CD4-positive, alpha-beta T cell treated with Interferon alpha-2 for 1 hour (primary cell): ENCODE results near the gene FNTB.
A peak's percentile ranks its signal among the peaks of the same experiment; 100 is the strongest.
"Not testable (repeated sequence)": the region's sequence is repeated elsewhere in the genome, so short reads cannot be mapped to it uniquely, and the experiment has no call there.

Source experiments
- DNase-seq, 2 donors: peaks; one replicate each; pipeline ENCODE4 v3.0.0-alpha.2; 2020 to 2022

FNTB gene

DNA sequence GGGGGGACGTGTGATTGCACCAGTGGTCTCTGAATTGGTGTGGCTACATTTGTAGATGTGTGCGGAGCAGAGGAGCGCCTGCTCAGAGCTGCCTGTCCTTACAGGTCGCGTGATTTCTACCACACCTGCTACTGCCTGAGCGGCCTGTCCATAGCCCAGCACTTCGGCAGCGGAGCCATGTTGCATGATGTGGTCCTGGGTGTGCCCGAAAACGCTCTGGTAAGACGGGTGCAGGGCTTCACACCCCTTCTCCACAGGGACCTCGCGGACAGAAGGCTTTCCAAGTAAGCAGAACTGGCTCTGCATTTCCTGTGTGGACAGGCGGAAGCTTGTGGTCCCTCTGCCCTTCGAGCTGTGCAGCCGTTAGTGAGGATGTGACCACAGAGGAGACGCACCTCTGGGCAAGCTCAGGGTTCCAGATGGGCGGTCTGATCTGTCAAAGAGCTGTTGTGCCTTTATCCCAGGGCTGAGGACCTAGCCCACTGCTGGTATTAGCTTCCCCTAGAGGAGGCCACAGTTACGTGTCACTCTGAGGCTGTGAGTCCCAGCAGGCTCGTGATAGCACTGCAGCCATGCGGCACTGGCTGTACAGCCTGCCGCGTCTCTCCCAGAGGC, 67.9 kb downstream of the FNTB start:
- DNase-seq = peak in 1 of 2 donors; percentile 13

DNA sequence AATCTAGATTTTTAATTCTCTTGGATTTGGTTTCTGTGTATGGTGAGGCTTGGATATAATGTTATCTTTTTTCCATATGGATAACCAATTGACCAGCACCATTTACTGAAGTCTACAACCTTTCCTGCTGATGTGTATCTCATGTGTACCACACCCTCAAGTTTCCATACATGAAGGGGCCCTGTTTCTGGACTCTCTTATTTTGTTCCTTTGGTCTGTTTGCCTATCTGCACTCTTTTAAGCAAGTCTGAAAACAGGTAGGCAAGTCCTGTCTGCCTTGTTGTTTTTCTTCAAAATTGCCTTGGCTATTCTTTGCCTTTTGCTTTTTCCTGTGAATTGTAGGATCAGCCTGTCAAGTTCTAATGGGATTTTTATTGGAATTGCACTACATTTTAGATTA, 71.0 kb downstream of the FNTB start:
- no peak for DNase-seq

DNA sequence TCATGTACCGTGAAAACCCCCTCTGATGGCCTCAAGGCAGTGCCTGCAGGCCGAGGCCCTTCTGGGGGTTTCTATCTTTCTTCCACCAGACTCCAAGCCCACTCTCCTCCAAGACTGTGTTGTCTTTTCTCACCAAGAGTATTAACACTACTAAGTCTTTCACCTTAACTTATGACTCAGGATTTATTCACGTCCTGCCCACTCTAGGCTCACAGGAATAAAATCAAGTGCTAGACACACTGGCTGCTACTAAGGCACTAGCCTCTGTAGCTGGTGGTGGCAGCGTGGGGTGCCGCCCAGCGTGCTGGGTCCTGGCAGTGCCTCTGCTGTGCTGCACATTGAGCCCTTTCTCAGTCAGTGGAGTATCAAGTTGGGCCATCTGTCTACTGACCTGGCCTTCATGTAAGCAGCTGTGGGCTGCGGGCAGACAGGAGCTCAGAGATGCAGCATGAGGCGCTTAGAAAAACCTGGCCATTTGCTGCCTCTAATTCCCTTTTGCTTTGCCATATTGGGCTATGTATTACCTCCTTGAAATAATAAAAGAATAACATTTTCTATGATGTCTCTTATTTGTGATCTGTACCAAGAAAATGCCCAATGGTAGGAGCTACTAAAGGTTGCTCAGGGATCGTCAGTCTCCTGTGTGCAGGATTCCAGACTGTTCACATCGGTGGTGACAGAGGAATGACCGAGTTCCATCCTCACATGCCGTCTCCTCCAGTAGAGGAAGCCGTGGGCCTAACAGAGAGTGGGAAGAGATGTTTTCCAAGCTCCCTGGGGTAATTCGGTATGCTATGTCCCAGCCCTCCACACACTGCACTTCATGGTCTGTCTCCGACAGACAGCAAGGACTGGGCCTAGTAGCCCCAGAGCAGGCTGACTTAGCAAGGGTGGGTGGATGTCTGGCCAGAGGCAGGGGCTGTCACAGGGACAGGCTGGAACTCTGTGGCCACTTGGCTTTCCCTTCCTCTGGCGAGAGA, 75.7 kb downstream of the FNTB start:
- DNase-seq = no peak

DNA sequence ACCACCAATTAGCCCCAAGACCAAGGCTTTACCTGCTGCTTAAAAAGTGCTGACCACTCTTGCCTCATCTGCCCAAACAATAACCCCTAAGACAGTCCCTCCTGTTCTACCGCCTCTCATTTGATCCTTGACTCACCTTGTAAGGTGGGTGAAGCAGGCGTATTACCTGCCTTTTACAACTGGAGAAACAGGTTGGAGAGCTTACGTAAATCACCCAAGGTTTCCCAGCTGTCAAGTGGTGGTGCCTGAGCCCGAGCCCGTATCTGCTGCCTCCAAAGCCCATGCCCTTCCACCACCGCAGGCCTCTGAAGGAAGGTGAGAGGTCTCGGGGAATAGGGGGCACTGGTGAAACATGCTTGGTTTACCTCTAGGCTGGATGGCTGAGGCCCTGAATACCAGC, 79.0 kb downstream of the FNTB start:
- no peak for DNase-seq

DNA sequence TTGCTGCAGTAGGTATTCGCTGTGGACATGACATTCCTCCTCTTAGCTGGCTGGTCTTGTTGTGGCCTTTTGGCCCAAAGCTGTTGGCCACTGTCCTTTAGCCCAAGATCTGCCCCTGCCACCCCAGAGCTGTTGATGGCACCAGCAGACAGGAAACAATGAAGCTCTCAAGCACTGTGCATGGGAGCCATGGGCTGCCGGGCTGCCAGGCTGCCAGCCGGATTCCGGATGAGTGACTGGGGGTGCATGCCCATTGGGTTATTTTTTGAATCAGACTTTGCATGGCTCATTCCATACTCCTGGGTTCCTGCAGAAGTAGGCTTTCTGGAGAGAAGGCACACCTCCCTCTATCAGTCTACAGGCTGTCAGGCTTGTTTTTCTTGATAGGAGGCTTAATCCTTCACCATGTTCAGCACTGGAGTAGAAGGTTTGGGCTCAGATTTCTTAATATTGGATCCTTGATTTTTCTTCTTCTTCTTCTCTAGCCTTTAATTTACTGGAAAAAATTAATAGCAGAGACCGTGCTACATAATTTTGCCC, 83.2 kb downstream of the FNTB start:
- no peak for DNase-seq

DNA sequence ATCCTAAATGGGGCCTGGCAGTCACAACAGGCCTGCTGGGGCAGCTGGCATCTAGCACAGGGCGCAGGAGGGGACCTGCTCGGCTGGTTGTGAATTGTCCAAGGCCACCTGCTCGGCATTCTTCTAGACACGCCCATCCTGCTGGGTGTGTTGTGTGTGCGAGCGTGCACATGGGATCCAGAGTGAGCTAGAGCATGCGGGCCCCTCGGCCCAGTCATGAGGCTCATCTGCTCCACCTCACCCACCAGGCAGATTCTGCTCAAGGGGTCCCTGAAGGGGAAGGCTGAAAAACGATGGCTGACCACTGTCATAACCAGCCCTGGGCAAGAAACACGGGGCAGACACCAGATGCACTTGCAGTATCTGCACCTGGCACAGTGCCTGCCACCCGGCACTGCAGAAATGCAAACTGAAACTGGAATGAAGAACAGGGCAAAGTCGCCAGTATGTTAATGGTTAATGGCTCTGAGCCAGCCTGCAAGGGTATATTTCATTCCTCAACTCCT, 83.8 kb downstream of the FNTB start:
- no peak for DNase-seq

DNA sequence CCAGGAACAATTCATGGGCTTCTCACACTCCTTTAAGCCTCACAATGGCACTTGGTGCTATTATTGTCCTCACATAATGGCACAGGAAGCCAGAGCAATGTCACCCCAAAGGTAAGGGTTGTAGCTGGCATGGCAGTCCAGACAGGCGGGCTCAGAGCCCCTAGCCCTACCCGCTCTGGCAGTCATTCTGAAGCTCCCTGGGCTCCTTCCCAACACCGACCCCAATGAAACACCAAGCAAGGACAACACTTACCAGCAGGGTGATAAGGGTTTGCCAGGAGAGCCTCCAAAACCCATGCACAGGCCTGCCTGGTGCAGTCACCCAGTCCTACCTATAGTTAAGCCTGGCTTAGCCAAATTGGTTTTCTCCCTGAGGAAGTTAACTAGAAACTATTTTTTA, 84.8 kb downstream of the FNTB start:
- no peak for DNase-seq

DNA sequence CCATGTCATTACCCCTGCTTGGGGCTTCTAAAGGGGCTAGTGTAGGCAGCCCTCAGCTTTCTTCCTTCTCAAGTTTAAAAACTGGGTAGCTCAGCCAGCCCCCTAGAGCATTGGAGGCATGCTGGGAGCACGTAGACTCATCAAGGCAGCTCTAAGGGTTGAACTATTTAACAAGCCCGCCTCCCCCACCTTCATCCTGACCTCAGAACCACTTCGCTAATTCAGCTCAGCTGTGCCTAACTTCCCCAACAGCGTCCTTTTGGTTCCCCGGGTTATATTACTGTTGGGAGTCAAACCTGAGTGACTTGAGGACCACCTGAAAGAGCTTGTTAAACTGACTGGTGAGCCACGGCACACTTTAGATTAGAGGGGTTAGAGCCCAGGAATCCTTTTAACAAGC, 85.6 kb downstream of the FNTB start:
- no peak for DNase-seq

DNA sequence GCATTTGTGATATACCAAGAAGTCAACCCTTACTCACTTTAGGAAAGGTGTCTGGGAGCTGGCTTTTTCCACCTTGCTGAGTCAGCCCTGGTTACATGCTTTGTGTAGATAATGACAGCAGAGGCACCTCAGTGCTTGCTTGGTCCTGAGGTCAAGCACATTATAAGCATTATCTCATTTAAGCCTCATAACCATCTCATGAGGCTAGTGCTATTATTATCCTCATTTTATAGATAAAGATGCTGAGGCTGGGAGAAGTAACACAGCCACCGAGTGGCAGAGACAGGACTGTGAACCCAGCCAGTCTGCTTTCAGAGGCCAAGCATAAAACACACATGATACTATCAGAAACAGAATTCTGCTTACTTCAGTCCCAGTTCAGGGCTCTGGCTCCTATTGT, 86.2 kb downstream of the FNTB start:
- no peak for DNase-seq

DNA sequence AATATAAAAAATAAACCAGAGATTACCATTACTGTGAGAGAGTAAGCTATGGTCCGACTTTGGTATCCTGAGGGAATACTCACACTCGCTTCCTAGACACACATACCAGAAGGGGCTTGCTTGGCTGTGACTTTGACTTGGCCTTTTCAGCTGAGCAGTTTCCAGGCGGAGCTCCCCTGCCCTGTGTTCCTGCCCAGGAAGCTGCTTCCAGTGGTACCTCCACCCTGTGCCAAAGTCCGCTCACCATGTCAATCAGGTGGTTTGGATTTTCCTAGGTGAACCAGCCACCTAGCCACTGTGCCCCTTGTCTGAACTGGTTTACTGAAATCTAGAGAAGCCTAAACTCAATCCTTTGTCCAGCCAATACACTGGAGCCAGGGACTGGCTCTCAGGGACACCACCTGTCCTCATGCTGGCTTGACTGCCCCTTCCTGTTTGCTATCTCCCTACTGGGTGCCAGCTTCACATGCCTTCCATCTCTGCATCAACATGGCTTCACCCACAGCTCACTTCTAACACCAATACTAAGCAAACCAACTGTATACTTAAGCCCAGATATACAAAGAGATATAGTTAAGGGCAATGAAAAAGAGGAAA, 87.0 kb downstream of the FNTB start:
- DNase-seq = no peak

DNA sequence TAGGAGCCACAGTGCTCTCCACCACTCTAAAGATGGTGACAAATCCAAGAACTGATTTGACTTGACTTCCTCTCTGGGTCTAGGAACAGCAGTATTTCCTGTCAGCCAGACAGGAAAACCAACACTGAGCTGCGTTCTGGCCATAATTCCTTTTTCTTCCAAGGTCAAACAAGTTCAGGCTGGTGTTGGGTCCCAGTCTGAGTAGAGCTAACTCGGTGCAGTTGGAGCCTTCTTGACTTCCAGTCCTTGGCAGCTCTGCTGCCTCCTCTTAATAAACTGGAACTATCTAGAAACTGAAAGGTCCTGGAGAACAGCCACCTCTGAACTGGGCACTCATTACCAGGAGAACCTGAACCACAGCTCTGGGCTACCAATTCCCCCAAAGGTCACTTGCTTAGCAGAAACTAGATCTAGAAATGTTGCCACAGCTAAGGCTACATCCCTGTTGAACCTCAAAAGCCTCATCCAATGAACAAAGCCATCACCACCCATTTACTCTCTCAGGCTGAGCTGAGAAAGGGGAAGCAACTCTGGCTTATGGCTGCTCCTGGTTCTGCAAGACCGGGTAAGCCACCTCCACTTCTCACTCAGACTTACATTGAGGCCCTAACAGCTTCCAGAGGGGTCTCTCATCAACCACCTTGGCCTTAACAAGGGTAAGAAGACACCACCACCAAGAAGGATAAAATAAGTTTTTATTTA, 87.9 kb downstream of the FNTB start:
- DNase-seq = peak in 1 of 2 donors; percentile 16

DNA sequence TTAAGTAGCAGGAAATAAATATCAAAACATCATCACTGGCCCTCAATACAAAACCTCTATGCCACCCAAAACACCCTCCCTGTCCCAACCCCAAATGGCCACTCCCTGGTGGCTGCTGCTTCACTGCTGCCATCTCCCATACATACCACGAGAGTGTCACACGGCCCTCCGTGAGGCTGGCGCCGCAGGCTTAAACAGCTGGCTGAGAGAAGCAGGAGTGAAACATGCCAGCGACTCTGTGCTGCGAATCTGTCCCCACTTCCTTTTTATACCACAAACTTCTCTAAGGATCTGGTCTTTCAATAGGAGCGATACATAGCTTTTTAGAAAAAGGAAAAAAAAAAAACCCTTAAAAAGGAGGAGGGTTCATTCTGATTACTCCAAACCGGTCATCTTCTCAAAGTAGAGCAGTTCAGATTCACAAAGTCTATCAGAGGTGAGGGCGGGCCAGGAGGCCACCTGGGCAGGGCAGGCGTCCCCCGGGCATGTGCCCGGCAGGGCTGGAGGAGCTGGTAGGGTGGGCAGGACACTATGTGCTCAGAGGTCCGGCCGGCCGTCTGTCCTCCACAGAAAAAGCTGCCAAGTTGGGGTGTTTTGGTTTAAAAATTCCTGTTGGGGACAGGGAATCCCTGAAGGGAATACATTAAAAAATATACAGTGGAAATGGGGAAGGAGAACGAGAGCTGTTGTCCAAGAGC, 89.1 kb downstream of the FNTB start:
- DNase-seq = no peak

DNA sequence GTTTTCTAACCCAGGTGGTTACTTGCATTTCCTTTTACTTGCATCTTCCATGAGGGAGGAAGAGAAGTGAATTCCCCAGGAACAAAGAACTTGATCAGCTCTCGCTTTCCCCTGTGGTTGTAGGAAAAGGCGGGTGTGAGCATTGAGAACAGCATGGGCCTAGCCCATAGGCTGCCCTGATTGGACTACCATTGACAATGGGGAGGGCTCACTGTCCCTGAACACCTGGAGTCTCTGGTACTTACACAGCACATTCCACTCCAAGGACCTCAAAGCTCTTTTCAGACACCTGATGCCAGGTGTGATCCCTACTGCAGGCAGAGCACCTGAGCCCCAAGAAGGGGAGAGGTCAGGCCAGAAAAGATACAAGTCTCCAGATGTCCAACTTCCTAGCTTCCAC, 90.6 kb downstream of the FNTB start:
- DNase-seq = no peak

DNA sequence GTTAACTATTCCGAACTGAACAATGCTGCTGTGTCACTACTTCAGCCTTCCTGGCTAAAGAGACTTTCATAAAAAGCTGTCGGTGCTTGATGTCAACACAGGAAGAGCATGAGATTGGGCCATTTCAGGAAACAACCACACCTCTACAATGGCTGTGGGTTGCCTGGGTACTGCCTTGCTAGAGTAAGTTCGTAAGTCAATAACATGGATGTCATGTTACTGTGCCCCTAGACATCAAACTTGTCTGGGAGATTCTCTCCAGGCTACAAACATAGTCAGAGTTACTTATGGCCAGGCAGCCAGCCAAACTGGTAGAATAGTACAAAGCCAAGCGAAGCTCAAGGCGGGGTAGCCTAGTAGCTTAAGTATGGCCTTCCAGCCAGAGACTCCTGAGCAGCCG, 92.5 kb downstream of the FNTB start:
- DNase-seq = no peak

DNA sequence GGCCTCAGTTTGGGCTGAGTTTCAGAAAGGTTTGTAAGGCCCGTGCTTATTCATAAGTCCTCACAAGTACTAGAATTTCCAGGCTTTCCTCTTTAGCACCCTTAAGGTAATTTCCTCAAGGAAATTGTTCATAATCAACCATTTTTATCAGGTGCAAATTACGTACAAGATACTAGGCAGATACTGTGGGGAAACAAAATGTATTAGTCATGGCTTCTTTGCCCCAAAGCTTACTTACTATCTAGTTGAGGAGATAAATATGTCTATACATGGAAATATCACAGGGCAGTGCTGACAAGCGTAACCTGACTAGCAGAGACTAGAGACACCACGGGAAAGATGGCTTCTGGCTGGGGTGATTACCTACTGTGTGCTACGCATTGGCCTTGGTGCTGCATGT, 93.1 kb downstream of the FNTB start:
- no peak for DNase-seq

DNA sequence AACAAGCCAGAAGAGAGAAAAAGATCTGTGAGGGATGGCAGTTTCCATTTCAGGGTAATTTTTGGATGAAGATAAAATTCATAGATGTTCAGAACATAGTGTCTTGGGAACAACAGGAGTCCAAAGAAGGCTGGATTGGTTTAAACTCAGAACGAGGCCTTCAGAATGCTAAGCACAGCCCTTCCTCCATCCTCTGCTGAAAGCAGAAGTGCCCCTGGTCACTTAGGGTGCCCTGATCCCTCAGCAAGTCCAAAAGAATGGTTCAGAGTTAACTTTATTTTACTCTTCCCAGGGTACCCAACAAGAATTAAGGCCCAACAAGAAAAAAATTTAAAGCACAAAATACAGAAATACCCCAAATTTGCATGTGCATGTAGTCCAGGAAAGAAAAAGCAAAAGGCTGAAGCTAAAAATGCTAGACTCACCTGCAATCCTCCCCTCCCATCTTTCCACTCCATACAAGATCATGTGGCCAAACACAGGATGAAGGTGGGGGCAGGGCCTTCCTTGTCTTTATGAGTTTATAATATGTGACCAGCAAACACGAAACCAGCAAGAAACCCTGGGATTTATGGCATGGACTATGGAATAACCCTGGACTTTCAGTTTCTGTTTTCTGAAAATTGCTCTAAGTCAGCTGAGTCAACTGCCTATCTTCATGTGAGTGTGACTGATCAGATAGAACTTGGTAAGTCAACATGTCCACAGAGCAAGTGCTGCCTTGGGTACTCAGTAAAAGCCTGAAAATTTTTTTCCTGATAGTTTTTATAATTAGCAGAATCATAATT, 94.5 kb downstream of the FNTB start:
- no peak for DNase-seq

DNA sequence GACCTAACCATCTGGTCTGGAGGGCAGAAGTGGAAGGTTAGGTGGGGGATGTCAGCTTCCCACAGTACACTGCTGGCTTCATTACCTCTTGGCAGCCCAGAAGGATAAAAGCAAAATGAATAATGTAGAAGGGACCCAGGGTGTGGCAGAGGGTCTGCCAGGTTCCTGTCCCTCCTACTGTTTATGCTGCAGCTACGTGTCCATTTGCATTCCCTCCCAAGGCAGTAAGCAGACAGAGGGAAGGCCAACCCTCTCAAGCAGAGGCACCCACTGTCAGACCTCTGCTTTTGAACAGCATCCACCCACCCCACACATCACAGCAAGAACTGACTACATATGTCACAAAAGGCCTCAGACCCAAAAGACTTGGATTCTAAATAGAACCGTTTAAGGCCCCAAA, 96.2 kb downstream of the FNTB start:
- no peak for DNase-seq

DNA sequence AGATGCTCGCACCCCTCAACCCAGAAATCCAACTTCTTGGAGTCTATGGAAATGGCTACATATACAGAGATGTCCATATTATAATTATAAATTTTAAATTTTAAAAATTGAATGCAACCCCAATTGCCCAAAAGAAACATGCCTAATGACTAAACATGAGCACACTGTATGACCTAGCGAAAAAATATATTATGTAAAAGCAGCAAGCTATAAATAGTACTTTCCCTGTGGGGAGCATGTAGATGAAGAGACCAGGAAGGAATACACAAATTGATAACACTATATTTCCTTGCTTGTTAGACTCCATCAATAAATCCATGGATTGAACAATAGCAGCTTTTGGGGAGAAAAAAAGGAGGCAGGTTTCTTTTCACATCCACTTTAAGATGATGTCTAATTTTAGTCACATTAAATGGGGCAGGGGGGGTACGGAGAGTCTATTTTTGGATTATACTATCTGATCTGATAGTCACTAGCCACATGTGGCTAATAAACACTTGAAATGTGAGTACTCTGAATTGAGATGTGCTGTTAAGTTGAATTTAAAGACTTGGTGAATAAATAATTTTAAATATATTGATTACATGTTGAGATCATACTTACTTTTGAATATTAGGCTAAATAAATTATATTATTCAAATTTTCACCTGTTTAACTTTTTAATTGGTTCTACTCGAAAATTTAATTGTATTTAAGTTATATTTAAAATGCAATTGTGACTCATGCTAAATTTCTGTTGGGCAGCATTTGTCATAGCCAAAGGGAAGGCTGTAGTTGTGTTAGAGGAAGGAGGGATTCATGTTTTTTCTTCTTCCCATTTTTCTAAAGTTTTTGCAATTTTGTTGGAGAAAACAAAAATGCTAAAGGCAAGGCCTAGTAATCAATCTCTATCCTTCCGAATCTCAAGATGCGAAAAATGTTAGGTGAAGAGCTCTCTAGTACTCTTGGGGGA, 98.1 kb downstream of the FNTB start:
- DNase-seq = no peak

DNA sequence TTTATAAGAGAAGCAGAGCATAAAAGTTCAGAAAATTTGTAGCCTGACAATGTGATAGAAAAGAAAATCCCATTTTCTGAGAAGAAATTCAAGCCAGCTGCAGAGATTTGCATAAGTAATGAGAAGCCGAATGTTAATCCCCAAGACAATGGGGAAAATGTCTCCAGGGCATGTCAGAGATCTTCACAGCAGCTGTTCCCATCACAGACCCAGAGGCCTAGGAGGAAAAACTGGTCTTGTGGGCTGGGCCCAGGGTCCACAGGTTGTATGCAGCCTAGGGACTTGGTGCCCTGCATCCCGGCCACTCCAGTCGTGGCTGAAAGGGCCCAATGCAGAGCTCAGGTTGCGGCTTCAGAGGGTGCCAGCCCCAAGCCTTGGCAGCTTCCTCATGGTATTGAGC, 100.0 kb downstream of the FNTB start:
- not testable (repeated sequence) for DNase-seq

DNA sequence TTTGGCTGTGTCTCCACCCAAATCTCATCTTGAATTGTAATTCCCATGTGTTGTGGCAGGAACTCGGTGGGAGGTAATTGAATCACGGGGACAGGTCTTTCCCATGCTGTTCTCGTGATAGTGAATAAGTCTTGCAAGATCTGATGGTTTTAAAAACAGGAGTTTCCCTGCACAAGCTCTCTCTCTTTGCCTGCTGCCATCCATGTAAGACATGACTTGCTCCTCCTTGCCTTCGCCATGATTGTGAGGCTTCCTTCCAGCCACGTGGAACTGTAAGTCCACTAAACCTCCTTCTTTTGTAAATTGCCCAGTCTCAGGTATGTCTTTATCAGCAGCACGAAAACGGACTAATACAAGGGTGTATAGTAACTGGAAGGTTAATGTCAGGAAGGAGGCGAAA, 101.1 kb downstream of the FNTB start:
- not testable (repeated sequence) for DNase-seq
